H9 (cell line): ENCODE measurements around the gene FAM20A. TPM values are rescaled to one million over a fixed set of nuclear protein-coding genes. Genes with fewer than 3 reads are reported as not detected.

ENCODE experiments used
- DNase-seq: peaks from one replicate; pipeline ENCODE4 v3.0.0-alpha.2; 2017
- H2AFZ ChIP-seq: one replicate; pipeline ENCODE4 v1.6.1; 2013; ENCODE audit warnings: mild to moderate bottlenecking, low read length, control low read depth, moderate library complexity
- H2AK5ac ChIP-seq: 2 replicates; pipeline ENCODE4 v1.6.1; 2013; ENCODE audit warnings: low read length, control low read depth, mixed read lengths; ENCODE audit not compliant: insufficient read length
- H2BK120ac ChIP-seq: one replicate; pipeline ENCODE4 v1.6.1; 2013; ENCODE audit warnings: low read depth, mild to moderate bottlenecking, low read length, control low read depth, inconsistent platforms; ENCODE audit not compliant: poor library complexity, severe bottlenecking
- H2BK12ac ChIP-seq: 2 replicates; pipeline ENCODE4 v1.6.1; 2013; ENCODE audit warnings: low read length, control low read depth, mixed read lengths, low read depth; ENCODE audit not compliant: insufficient read length
- H2BK15ac ChIP-seq: 2 replicates; pipeline ENCODE4 v1.6.1; 2013; ENCODE audit warnings: low read depth, low read length, control low read depth
- H2BK20ac ChIP-seq: one replicate; pipeline ENCODE4 v1.6.1; 2013; ENCODE audit warnings: low read depth, mild to moderate bottlenecking, low read length, control low read depth, inconsistent platforms; ENCODE audit not compliant: poor library complexity, severe bottlenecking
- H2BK5ac ChIP-seq: 2 replicates; pipeline ENCODE4 v1.6.1; 2013; ENCODE audit warnings: low read length, control low read depth, mixed read lengths; ENCODE audit not compliant: insufficient read length
- H3K14ac ChIP-seq: 2 replicates; pipeline ENCODE4 v1.6.1; 2013; ENCODE audit warnings: low read length, control low read depth; ENCODE audit not compliant: insufficient read depth
- H3K18ac ChIP-seq: 2 replicates; pipeline ENCODE4 v1.6.1; 2013; ENCODE audit warnings: low read depth, mild to moderate bottlenecking, mixed read lengths, low read length, control low read depth; ENCODE audit not compliant: insufficient read length
- H3K23ac ChIP-seq: 2 replicates; pipeline ENCODE4 v1.6.1; 2013; ENCODE audit warnings: low read length, control low read depth, mixed read lengths, low read depth; ENCODE audit not compliant: insufficient read length
- H3K23me2 ChIP-seq: 2 replicates; pipeline ENCODE4 v1.6.1; 2013; ENCODE audit warnings: low read depth, mild to moderate bottlenecking, mixed read lengths, low read length, control low read depth; ENCODE audit not compliant: insufficient read length, poor library complexity, severe bottlenecking
- H3K27ac ChIP-seq: 2 replicates; pipeline ENCODE4 v1.5.1; 2013; ENCODE audit warnings: low read length, control low read depth, mixed read lengths, low read depth; ENCODE audit not compliant: insufficient read length
- H3K27me3 ChIP-seq: 2 replicates; pipeline ENCODE4 v1.6.1; 2013; ENCODE audit warnings: low read length, control low read depth, inconsistent platforms; ENCODE audit not compliant: insufficient read depth
- H3K4ac ChIP-seq: 2 replicates; pipeline ENCODE4 v1.6.1; 2013; ENCODE audit warnings: low read depth, mild to moderate bottlenecking, control low read depth, inconsistent platforms, low read length, moderate library complexity
- H3K4me1 ChIP-seq: 2 replicates; pipeline ENCODE4 v1.6.1; 2013; ENCODE audit warnings: low read length, control low read depth, inconsistent platforms; ENCODE audit not compliant: insufficient read depth
- H3K4me2 ChIP-seq: 2 replicates; pipeline ENCODE4 v1.6.1; 2013; ENCODE audit warnings: low read length, control low read depth, mixed read lengths; ENCODE audit not compliant: insufficient read length, insufficient read depth
- H3K56ac ChIP-seq: 2 replicates; pipeline ENCODE4 v1.6.1; 2013; ENCODE audit warnings: low read depth, mild to moderate bottlenecking, mixed read lengths, low read length, control low read depth; ENCODE audit not compliant: insufficient read length
- H3K79me1 ChIP-seq: 2 replicates; pipeline ENCODE4 v1.6.1; 2013; ENCODE audit warnings: low read depth, mild to moderate bottlenecking, moderate library complexity, low read length, control low read depth, inconsistent platforms; ENCODE audit not compliant: insufficient read depth, poor library complexity, severe bottlenecking
- H3K79me2 ChIP-seq: 2 replicates; pipeline ENCODE4 v1.6.1; 2013; ENCODE audit warnings: low read length, control low read depth, inconsistent platforms; ENCODE audit not compliant: insufficient read depth
- H3K9ac ChIP-seq: 2 replicates; pipeline ENCODE4 v1.6.1; 2013; ENCODE audit warnings: low read length, control low read depth, mixed read lengths; ENCODE audit not compliant: insufficient read length; ENCODE audit errors: extremely low read depth
- H3K9me3 ChIP-seq: one replicate; pipeline ENCODE4 v1.6.1; 2013; ENCODE audit warnings: low read depth, low read length, inconsistent platforms; ENCODE audit not compliant: control insufficient read depth
- H3T11ph ChIP-seq: one replicate; pipeline ENCODE4 v1.6.1; 2013; ENCODE audit warnings: mild to moderate bottlenecking, low read length, control low read depth, inconsistent platforms
- H4K20me1 ChIP-seq: one replicate; pipeline ENCODE4 v1.6.1; 2013; ENCODE audit not compliant: control insufficient read depth, insufficient read length, insufficient read depth
- H4K5ac ChIP-seq: 2 replicates; pipeline ENCODE4 v1.6.1; 2013; ENCODE audit warnings: low read depth, mild to moderate bottlenecking, mixed read lengths, low read length, control low read depth; ENCODE audit not compliant: insufficient read length
- H4K8ac ChIP-seq: replicated peaks from 2 replicates; pipeline ENCODE4 v1.6.1; 2013; ENCODE audit warnings: low read length, control low read depth, mixed read lengths, low read depth; ENCODE audit not compliant: insufficient read length
- H4K91ac ChIP-seq: 2 replicates; pipeline ENCODE4 v1.6.1; 2013; ENCODE audit warnings: low read depth, mild to moderate bottlenecking, moderate library complexity, mixed read lengths, low read length, control low read depth; ENCODE audit not compliant: insufficient read length
- H3K27ac Mint-ChIP-seq, 3 experiments: 2 replicates in 2 of 3; 3 replicates in 1 of 3; pipeline ENCODE4 v1.8.0; 2020 to 2021; ENCODE audit warnings: mixed read lengths in 3 of 3, mild to moderate bottlenecking in 1 of 3, moderate library complexity in 1 of 3
- H3K27me3 Mint-ChIP-seq: 2 replicates; pipeline ENCODE4 v1.8.0; 2021; ENCODE audit warnings: low read depth, mild to moderate bottlenecking, moderate library complexity, mixed read lengths
- H3K36me3 Mint-ChIP-seq, 3 experiments: 2 replicates in 2 of 3; 3 replicates in 1 of 3; pipeline ENCODE4 v1.8.0; 2020 to 2021; ENCODE audit warnings: low read depth in 3 of 3, mixed read lengths in 3 of 3; ENCODE audit not compliant: insufficient read depth in 1 of 3
- H3K4me1 Mint-ChIP-seq, 2 experiments: 2 replicates each; pipeline ENCODE4 v1.8.0; 2020; ENCODE audit warnings: mixed read lengths in 2 of 2
- H3K4me3 Mint-ChIP-seq, 2 experiments: 2 replicates in 1 of 2; 3 replicates in 1 of 2; pipeline ENCODE4 v1.8.0; 2020 to 2021; ENCODE audit warnings: mild to moderate bottlenecking in 2 of 2, mixed read lengths in 2 of 2, moderate library complexity in 1 of 2
- H3K9me3 Mint-ChIP-seq, 2 experiments: 2 replicates in 1 of 2; 3 replicates in 1 of 2; pipeline ENCODE4 v1.8.0; 2020; ENCODE audit warnings: mild to moderate bottlenecking in 2 of 2, mixed read lengths in 2 of 2, moderate library complexity in 1 of 2
- WGBS: extraction: QIAGEN DNeasy Blood & Tissue Kit; methylation state at CpG from one replicate; pipeline ENCODE4 v1.1.7; 2013; ENCODE audit warnings: missing lambda C conversion rate, low lambda C conversion rate, mixed read lengths; ENCODE audit not compliant: insufficient read length; ENCODE audit errors: extremely low coverage; 5-methylcytosine and 5-hydroxymethylcytosine counted together
- total RNA-seq: library from RNA; stranded (reverse); gene quantifications from 2 replicates; pipeline ENCODE4 v1.2.1, GENCODE V29; 2021
- TF ChIP-seq, protein P1 (sequence below): fragments of 200-600 bp; sonication (generic); conservative IDR thresholded peaks from 3 replicates; pipeline ENCODE4 v1.8.0; 2021; ENCODE audit warnings: antibody characterized with exemption, mild to moderate bottlenecking

Gene FAM20A
- total RNA-seq, 1 experiment from 2014 or later, result 34.4 TPM

DNA sequence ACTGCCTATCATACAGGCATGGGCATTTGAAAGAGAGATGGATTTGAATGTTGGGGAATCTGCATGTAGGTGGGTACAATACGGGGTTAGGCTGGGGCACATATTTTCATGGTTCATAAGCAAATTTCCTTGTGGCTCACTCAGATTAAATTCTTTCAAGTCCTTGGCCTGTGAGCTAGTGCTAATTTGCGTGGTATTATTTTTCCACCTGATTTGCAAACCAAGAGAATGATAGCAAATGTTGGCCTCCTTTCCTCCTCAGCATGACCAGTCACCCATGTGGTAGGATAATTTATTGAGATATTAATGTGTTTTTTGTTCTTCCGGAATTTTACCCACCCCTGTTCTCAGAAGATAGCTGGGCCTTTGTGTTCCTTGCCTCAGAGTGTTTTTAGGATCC is 22.9 kb downstream of the FAM20A start:
- Histone ChIP-seq H3K27ac (no peak overlapping the region), H3K79me1 (no peaks in the 10 kb centered on the region), H3K27me3 (no peaks in the 10 kb centered on the region), H2BK15ac (no peak overlapping the region), H3K9ac (no peak overlapping the region), H4K5ac (no peak overlapping the region), H3K23ac (no peak overlapping the region), H2AK5ac (no peak overlapping the region), H3K14ac (no peak overlapping the region), H3K4me2 (no peak overlapping the region), H2BK5ac (no peak overlapping the region), H4K20me1 (no peaks in the 10 kb centered on the region), H2AFZ (no peak overlapping the region), H2BK120ac (no peak overlapping the region), H3K4ac (no peak overlapping the region), H3K23me2 (no peaks in the 10 kb centered on the region), H4K8ac (no peak overlapping the region), H4K91ac (no peak overlapping the region), H2BK12ac (no peak overlapping the region), H3K79me2 (no peaks in the 10 kb centered on the region), H3K4me1 (no peaks in the 10 kb centered on the region), H2BK20ac (no peak overlapping the region), H3K56ac (no peak overlapping the region), H3T11ph (no peak overlapping the region), H3K18ac (no peak overlapping the region), H3K9me3 (no peaks in the 10 kb centered on the region)
- Mint-ChIP-seq H3K9me3 (no peaks in the 10 kb centered on the region; a peak in 2 of 5 replicates), H3K27ac (peak overlapping the region in 1 of 3 experiments; percentile 62; a peak in 1 of 7 replicates), H3K4me1 (peaks cover 10 to 14% of the 10 kb centered on the region in 2 experiments), H3K27me3 (no peaks in the 10 kb centered on the region), H3K36me3 (peaks cover 0 to 14% (median 9%) of the 10 kb centered on the region in 3 experiments; a peak in 3 of 7 replicates), H3K4me3 (no peak overlapping the region)
- DNase-seq, result no peak
- WGBS, result no CpG with 5 or more reads among the region's 3 CpGs
- TF ChIP-seq, protein P1, sequence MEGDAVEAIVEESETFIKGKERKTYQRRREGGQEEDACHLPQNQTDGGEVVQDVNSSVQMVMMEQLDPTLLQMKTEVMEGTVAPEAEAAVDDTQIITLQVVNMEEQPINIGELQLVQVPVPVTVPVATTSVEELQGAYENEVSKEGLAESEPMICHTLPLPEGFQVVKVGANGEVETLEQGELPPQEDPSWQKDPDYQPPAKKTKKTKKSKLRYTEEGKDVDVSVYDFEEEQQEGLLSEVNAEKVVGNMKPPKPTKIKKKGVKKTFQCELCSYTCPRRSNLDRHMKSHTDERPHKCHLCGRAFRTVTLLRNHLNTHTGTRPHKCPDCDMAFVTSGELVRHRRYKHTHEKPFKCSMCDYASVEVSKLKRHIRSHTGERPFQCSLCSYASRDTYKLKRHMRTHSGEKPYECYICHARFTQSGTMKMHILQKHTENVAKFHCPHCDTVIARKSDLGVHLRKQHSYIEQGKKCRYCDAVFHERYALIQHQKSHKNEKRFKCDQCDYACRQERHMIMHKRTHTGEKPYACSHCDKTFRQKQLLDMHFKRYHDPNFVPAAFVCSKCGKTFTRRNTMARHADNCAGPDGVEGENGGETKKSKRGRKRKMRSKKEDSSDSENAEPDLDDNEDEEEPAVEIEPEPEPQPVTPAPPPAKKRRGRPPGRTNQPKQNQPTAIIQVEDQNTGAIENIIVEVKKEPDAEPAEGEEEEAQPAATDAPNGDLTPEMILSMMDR, result no peak
